ENCODE data around the gene ACOX3. TPM values are rescaled to one million over a fixed set of nuclear protein-coding genes. Genes with fewer than 3 reads are reported as not detected.

The ACOX3 gene
- total and polyA plus RNA-seq, 9 of the 15 experiments (the other 6 are each of a cell fraction or from before 2014, with no cell fraction given): 0.68 to 7.3 (median 3.7) TPM

DNA sequence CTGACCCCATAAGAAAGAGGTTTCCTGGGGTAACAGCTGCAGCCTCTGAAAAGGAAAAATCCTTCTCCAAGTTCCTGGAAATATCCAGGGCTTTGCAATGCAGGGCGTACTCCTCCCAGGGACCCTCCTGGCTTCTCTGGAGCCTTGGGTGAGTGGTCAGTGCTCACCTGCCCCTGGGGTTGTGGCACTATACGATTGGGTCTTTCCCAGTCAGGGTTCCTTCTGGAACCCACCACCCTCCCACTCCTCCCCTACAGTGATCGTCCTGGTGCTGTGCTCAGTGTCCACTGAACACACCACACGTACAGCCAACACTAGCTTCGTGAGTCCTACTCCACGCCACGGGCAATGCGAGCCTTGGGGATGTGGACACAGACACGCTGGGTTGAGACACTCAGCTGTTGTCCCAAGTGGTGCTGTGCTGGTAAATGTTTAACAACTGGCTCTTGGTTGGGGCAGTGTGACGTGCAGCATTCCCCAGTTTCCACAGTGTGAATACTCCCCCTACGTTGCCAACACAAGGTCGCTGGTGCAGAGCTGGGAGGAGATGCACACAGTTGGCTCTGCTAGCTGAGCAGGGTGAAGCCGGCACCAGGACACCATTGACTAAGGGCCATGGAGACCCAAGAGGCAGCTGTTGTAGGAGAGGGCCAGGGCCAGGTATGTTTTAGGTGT lies 105.6 kb downstream of the ACOX3 start (continued):
- no peak for TF ChIP-seq CLOCK (CRISPR knock-in tag; IDR thresholded peaks at IDR 0.05; ENCODE audit: borderline replicate concordance)

- CTCF ChIA-PET (ENCODE audit: low intra/inter-chr PET ratio): no interaction called here
- 35% methylated on average over 14 of the region's 14 CpGs for WGBS (ENCODE audit: insufficient coverage, low coverage, missing lambda C conversion rate)
- no peak for TF ChIP-seq PURB (CRISPR knock-in tag; IDR thresholded peaks at IDR 0.05; ENCODE audit: low read depth)
- TF ChIP-seq TAF9B (IDR thresholded peaks at IDR 0.05; ENCODE audit: partially characterized antibody): no peak
- TF ChIP-seq, protein P1, sequence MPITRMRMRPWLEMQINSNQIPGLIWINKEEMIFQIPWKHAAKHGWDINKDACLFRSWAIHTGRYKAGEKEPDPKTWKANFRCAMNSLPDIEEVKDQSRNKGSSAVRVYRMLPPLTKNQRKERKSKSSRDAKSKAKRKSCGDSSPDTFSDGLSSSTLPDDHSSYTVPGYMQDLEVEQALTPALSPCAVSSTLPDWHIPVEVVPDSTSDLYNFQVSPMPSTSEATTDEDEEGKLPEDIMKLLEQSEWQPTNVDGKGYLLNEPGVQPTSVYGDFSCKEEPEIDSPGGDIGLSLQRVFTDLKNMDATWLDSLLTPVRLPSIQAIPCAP (CRISPR knock-in tag; IDR thresholded peaks at IDR 0.05; ENCODE audit: borderline replicate concordance): no peak
- TF ChIP-seq NR2F6 (CRISPR knock-in tag; IDR thresholded peaks at IDR 0.05): no peak
- TF ChIP-seq MBD2 (IDR thresholded peaks at IDR 0.05; ENCODE audit: borderline replicate concordance, low read depth): no peak
- TF ChIP-seq HCFC1 (IDR thresholded peaks at IDR 0.05; ENCODE audit: low read depth, low read length): no peak
- TF ChIP-seq PPARD (CRISPR knock-in tag; IDR thresholded peaks at IDR 0.05): no peak
- TF ChIP-seq RHOXF2B (CRISPR knock-in tag; conservative IDR thresholded peaks at IDR 0.05): no peak
- TF ChIP-seq ZNF197 (CRISPR knock-in tag; IDR thresholded peaks at IDR 0.05; ENCODE audit: low read depth): no peak
- no peak for TF ChIP-seq MEF2D (tag; conservative IDR thresholded peaks at IDR 0.05; ENCODE audit: low read depth)
- no peak for TF ChIP-seq ARID1B (IDR thresholded peaks at IDR 0.05)
- TF ChIP-seq RBM39 (optimal IDR thresholded peaks at IDR 0.05; ENCODE audit: low read depth, low read length): no peak
- TF ChIP-seq DPF2 (IDR thresholded peaks at IDR 0.05): no peak
- TF ChIP-seq U2AF1 (optimal IDR thresholded peaks at IDR 0.05; ENCODE audit: low read depth, low read length): no peak
- TF ChIP-seq TSC22D4 (tag; IDR thresholded peaks at IDR 0.05): no peak
These were observed 106.6 kb downstream of the ACOX3 start for GRCh38 chr4:8333726-8334460.

More at GRCh38 chr4:8333726-8334460, 106.6 kb downstream of the ACOX3 start:
- POLR2A ChIA-PET: interaction anchor here (0.7 kb wide), 1 partner anchor 43 kb away, joined by 3 read pairs; no protein-coding TSS in a partner anchor
- ATAC-seq: no peak
- Histone ChIP-seq H3K79me2 (ENCODE audit: control insufficient read depth, insufficient read depth, low read length) (no peaks in the 10 kb centered on the region), H3K9me3 (replicated peaks; ENCODE audit: control insufficient read depth, insufficient read depth, low read depth, low read length) (peaks cover 14% of the 10 kb centered on the region), H3K4me1 (replicated peaks in 1 of 2; ENCODE audit: control insufficient read depth in 2 of 2, insufficient read depth in 2 of 2, low read length in 2 of 2) (peaks cover 5 to 6% of the 10 kb centered on the region in 2 experiments; a peak in 3 of 5 replicates), H2AFZ (ENCODE audit: low read depth, low read length) (no peak overlapping the region), H3K9me1 (ENCODE audit: control insufficient read depth, insufficient read depth, low read length) (no peaks in the 10 kb centered on the region), H3K4me2 (ENCODE audit: insufficient read depth, low read length) (no peak overlapping the region), H3K9ac (ENCODE audit: insufficient read depth in 1 of 2, low read depth in 2 of 2, low read length in 2 of 2) (no peak overlapping the region), H4K20me1 (replicated peaks; ENCODE audit: control insufficient read depth, insufficient read depth, low read length) (0 out of 2 replicates have a peak, but pooled peaks cover 4% of the 10 kb centered on the region), H3K27me3 (ENCODE audit: control insufficient read depth in 2 of 2, insufficient read depth in 2 of 2, low read length in 2 of 2) (peaks cover 0 to 31% of the 10 kb centered on the region in 2 experiments; a peak in 2 of 5 replicates), H3K4me3 (no peak overlapping the region), H3K27ac (ENCODE audit: extremely low read depth, low read depth, low read length) (no peak overlapping the region), H3K36me3 (ENCODE audit: control insufficient read depth, insufficient read depth, low read length) (no peaks in the 10 kb centered on the region)
- no peak for DNase-seq (ENCODE audit: extremely low read depth in 1 of 4, low spot score in 3 of 4)
- intact Hi-C loops (cut with micrococcal nuclease): no loop called here
- in situ Hi-C loops (cut with MboI): no loop called here
- BruUV-seq (replicated peaks): no TSS peak
- FAIRE-seq: no peak

All from K562 (cell line).